Heart left ventricle (tissue), 13 donors: ENCODE measurements around the gene SCUBE2.

ENCODE experiments used
- POLR2A ChIP-seq, 2 donors: fragments of 450-650 bp; IDR thresholded peaks; one replicate each; pipeline ENCODE4 v1.6.1; 2017; ENCODE audit warnings: antibody characterized with exemption in 2 of 2, mild to moderate bottlenecking in 2 of 2, moderate library complexity in 2 of 2
- TF ChIP-seq, protein P1 (sequence below), 12 donors: fragments of 200-600 bp; sonication (generic) in 4 of 12; IDR thresholded peaks; one replicate each; pipeline versions ENCODE4 v1.5.0 to v1.8.0; 2018 to 2022; ENCODE audit warnings: antibody characterized with exemption in 12 of 12, mild to moderate bottlenecking in 5 of 12
- donor health status: ischemic (EF 13 %, LVEDD 7.1; RV severe dilation, severe dysfunction).
- donor health status: DM: no; HTN: yes; CAD: no.
- donor health status: DM: no; HTN: no; CAD: no.
- donor health status: ischemic (EF 25% LVEDD 6.9; RV normal size, moderate dysfunction).
- donor health status: ischemic (EF 25% LVEDD 5.7; RV mildly dilated, moderate dysfunction).
- donor health status: ischemic (EF 35%, LVEDD 5.7; RV mildly dilated, moderate dysfunction).
- donor health status: nonischemic (EF 11% LVEDD 7.7; RV severe dilation, severe dysfunction).
- donor health status: DM: yes; HTN: yes; CAD: no.
- donor health status: PGD.
- donor health status: ischemic (EF 29% LVEDD 5.4; RV normal size, mild dysfunction).
- donor health status: nonischemic (EF 23%, LVEDD 6.1; RV moderate dilation, normal function).

DNA sequence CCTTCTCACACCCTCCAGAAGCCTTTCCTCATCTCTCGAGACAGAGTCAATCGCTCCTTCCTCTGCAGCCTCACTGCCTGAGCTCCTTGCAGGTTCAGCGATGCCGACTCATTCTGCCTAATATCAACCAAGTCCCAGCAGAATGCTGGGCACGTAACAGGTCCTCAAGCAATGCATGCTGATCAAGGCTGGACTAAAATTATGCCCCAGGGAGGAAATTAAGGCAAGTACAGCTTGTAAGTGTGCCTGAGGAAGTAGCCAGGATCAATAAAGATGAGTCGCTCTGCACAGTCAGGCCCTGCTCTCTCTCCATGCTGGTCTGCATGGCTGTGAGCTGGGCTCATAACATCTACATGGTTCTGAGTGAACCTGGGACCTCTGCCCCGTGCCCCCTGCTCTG is 62.0 kb downstream of the SCUBE2 start:
- TF ChIP-seq, protein P1, sequence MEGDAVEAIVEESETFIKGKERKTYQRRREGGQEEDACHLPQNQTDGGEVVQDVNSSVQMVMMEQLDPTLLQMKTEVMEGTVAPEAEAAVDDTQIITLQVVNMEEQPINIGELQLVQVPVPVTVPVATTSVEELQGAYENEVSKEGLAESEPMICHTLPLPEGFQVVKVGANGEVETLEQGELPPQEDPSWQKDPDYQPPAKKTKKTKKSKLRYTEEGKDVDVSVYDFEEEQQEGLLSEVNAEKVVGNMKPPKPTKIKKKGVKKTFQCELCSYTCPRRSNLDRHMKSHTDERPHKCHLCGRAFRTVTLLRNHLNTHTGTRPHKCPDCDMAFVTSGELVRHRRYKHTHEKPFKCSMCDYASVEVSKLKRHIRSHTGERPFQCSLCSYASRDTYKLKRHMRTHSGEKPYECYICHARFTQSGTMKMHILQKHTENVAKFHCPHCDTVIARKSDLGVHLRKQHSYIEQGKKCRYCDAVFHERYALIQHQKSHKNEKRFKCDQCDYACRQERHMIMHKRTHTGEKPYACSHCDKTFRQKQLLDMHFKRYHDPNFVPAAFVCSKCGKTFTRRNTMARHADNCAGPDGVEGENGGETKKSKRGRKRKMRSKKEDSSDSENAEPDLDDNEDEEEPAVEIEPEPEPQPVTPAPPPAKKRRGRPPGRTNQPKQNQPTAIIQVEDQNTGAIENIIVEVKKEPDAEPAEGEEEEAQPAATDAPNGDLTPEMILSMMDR (IDR thresholded peaks at IDR 0.05) = no peak
- TF ChIP-seq POLR2A (IDR thresholded peaks at IDR 0.05) = no peak
